T-cell (primary cell): ENCODE data around the gene ZKSCAN1. TPM values are rescaled to one million over a fixed set of nuclear protein-coding genes. Genes with fewer than 3 reads are reported as not detected.
A peak's percentile ranks its signal among the peaks of the same experiment; 100 is the strongest.
"Not testable (repeated sequence)": the region's sequence is repeated elsewhere in the genome, so short reads cannot be mapped to it uniquely, and the experiment has no call there.

ENCODE experiments used
- ATAC-seq, 4 experiments: fragments of 200-7000 bp in 3 of 4; fragments of 150-1000 bp in 1 of 4; cut with Tn5 transposase; replicated peaks in 1 of 4; 1 replicate in 3 of 4; 2 replicates in 1 of 4; pipeline ENCODE4 v1.10.0; 2021; ENCODE audit warnings: moderate library complexity in 3 of 4, mild to moderate bottlenecking in 2 of 4, moderate number of reproducible peaks in 1 of 4
- CTCF ChIA-PET, 2 donors: fragments of 300-600 bp; sonication (Branson Sonifier 250); formaldehyde crosslinking; loops; one replicate each; lab custom pipeline; 2022; ENCODE audit warnings: antibody characterized with exemption in 2 of 2; lab: Charles Lee
- POLR2A ChIA-PET, 2 donors: fragments of 300-600 bp; sonication (Branson Sonifier 250); formaldehyde crosslinking; loops; one replicate each; lab custom pipeline; 2022; ENCODE audit warnings: antibody characterized with exemption in 2 of 2; lab: Charles Lee
- DNase-seq, 35 experiments: peaks; one replicate each; pipeline versions ENCODE4 v3.0.0 to v3.0.0-alpha.2; 2013 to 2023
- H3K27ac ChIP-seq: one replicate; pipeline ENCODE4 v1.5.1; 2013; ENCODE audit warnings: low read length
- H3K27me3 ChIP-seq, 2 experiments: replicated peaks in 1 of 2; 1 replicate in 1 of 2; 2 replicates in 1 of 2; pipeline versions ENCODE4 v1.6.1 to v1.7.0; 2013; ENCODE audit warnings: low read length in 1 of 2, mixed read lengths in 1 of 2; ENCODE audit not compliant: control insufficient read depth in 2 of 2, insufficient read depth in 2 of 2; ENCODE audit errors: extremely low read depth in 1 of 2
- H3K36me3 ChIP-seq, 2 donors: 1 replicate in 1 of 2; 2 replicates in 1 of 2; pipeline versions ENCODE4 v1.6.1 to v1.7.0; 2013; ENCODE audit warnings: low read length in 1 of 2; ENCODE audit not compliant: control insufficient read depth in 2 of 2, insufficient read depth in 1 of 2; ENCODE audit errors: extremely low read depth in 1 of 2
- H3K4me1 ChIP-seq, 2 experiments: 1 replicate in 1 of 2; 2 replicates in 1 of 2; pipeline versions ENCODE4 v1.6.1 to v1.7.0; 2013; ENCODE audit warnings: low read length in 2 of 2, mixed read lengths in 1 of 2; ENCODE audit not compliant: insufficient read depth in 2 of 2, control insufficient read depth in 1 of 2; ENCODE audit errors: extremely low read depth in 1 of 2
- H3K4me3 ChIP-seq, 2 donors: 1 replicate in 1 of 2; 2 replicates in 1 of 2; pipeline versions ENCODE4 v1.5.1 to v1.7.0; 2013; ENCODE audit warnings: mild to moderate bottlenecking in 2 of 2, low read length in 1 of 2, moderate library complexity in 1 of 2; ENCODE audit not compliant: control insufficient read depth in 1 of 2; ENCODE audit errors: extremely low read depth in 1 of 2
- H3K9me3 ChIP-seq: 2 replicates; pipeline ENCODE4 v1.7.0; 2013
- H3K27ac Mint-ChIP-seq, 2 donors: one replicate each; pipeline ENCODE4 v1.8.0; 2020 to 2021; ENCODE audit warnings: mild to moderate bottlenecking in 2 of 2, mixed read lengths in 2 of 2
- H3K27me3 Mint-ChIP-seq, 2 donors: one replicate each; pipeline ENCODE4 v1.8.0; 2021 to 2022; ENCODE audit warnings: mixed read lengths in 2 of 2
- H3K36me3 Mint-ChIP-seq: one replicate; pipeline ENCODE4 v1.8.0; 2021; ENCODE audit warnings: mixed read lengths
- H3K4me1 Mint-ChIP-seq, 3 donors: one replicate each; pipeline ENCODE4 v1.8.0; 2020 to 2022; ENCODE audit warnings: mixed read lengths in 3 of 3, mild to moderate bottlenecking in 1 of 3
- H3K4me3 Mint-ChIP-seq, 3 donors: one replicate each; pipeline ENCODE4 v1.8.0; 2020 to 2022; ENCODE audit warnings: mild to moderate bottlenecking in 3 of 3, mixed read lengths in 3 of 3, moderate library complexity in 3 of 3
- H3K9me3 Mint-ChIP-seq, 3 donors: one replicate each; pipeline ENCODE4 v1.8.0; 2020 to 2022; ENCODE audit warnings: mixed read lengths in 3 of 3
- WGBS: methylation state at CpG from one replicate; pipeline ENCODE4 v1.1.5; 2013; ENCODE audit warnings: missing lambda C conversion rate; ENCODE audit not compliant: insufficient coverage; 5-methylcytosine and 5-hydroxymethylcytosine counted together
- total RNA-seq, 35 experiments: library from RNA in 6 of 35; stranded (reverse) in 6 of 35; fragments of 120-200 nt in 1 of 35; gene quantifications; one replicate each; pipeline versions ENCODE4 v1.2.1 to v1.2.4 and lab custom pipeline; 2013 to 2026

Gene ZKSCAN1
- total RNA-seq, 5 donors from 2014 or later (not counting 1 experiment from before 2014, with no cell fraction given), result 60.7 to 94.0 (median 86.8) TPM

DNA sequence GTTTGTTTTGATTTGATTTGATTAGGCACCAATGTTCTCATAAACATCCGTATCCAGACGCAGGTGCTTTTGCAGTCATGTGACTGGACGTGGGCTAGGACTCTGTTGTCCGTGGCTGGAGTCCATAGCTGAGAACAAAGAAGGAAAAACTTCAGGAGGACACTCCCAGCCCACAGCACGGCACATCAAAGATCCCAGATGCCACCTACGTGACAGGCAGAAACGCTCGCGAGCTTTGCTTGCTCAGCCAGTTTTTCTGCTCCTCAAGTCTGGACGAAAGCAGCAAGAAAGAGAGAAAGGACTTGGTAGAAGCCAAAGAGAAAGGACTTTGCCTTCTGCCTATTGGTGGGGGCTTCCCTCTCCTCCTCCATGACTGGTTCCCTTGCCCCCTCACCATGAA lies 6.9 kb upstream of the ZKSCAN1 start:
- DNase-seq (no peak), ATAC-seq (no peak)
- ChIA-PET POLR2A (interaction anchor here in 1 of 2 donors (0.7 kb wide), 1 partner anchor 31 kb away, joined by 3 read pairs; no protein-coding TSS in a partner anchor), CTCF (interaction anchor here in 1 of 2 donors (0.6 kb wide), 1 partner anchor 485 kb away, joined by 3 read pairs; no protein-coding TSS in a partner anchor)
- 40% methylated on average over 4 of the region's 10 CpGs for WGBS
- H3K9me3 Mint-ChIP-seq, result no peaks in the 10 kb centered on the region
- H3K4me3 Mint-ChIP-seq, result no peak overlapping the region
- H3K27me3 Mint-ChIP-seq, result peaks cover 5 to 9% of the 10 kb centered on the region in 2 donors
- no peak overlapping the region for H3K4me3 ChIP-seq
- no peaks in the 10 kb centered on the region for H3K36me3 ChIP-seq
- H3K4me1 ChIP-seq, result no peaks in the 10 kb centered on the region
- no peak overlapping the region for H3K27ac Mint-ChIP-seq
- no peaks in the 10 kb centered on the region for H3K9me3 ChIP-seq
- H3K27ac ChIP-seq, result no peak overlapping the region
- peaks cover 0 to 20% of the 10 kb centered on the region in 2 experiments for H3K27me3 ChIP-seq
- peaks cover 0 to 6% (median 4%) of the 10 kb centered on the region in 3 donors for H3K4me1 Mint-ChIP-seq
- no peaks in the 10 kb centered on the region for H3K36me3 Mint-ChIP-seq

DNA sequence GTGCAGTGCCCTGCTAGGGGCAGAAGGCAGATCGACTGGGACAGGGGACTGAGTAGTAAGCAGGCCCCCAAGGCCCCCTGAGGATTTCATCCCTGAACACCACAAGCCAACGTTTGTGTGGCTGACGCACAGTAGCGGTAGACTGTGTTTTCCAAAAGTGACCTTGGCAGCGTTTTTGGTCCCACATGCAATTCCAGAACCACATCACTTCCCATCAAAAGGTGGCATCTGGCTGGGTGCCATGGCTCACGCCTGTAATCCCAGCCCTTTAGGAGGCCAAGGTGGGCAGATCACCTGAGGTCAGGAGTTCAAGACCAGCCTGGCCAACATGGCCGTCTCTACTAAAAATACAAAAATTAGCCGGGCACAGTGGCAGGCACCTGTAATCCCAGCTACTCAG lies 5.4 kb upstream of the ZKSCAN1 start:
- H3K9me3 ChIP-seq, H3K36me3 Mint-ChIP-seq, H3K9me3 Mint-ChIP-seq, H3K4me3 Mint-ChIP-seq, H3K4me1 Mint-ChIP-seq, H3K27ac Mint-ChIP-seq, H3K4me1 ChIP-seq, H3K4me3 ChIP-seq, DNase-seq, H3K36me3 ChIP-seq, ATAC-seq, H3K27me3 Mint-ChIP-seq, H3K27ac ChIP-seq: not testable (repeated sequence)
- ChIA-PET POLR2A (interaction anchor here in 1 of 2 donors (0.6 kb wide), 1 partner anchor 22 kb away, joined by 8 read pairs; no protein-coding TSS in a partner anchor), CTCF (interaction anchor here in 1 of 2 donors (0.7 kb wide), 1 partner anchor 93 kb away, joined by 3 read pairs; no protein-coding TSS in a partner anchor)
- H3K27me3 ChIP-seq, result peaks cover 0 to 20% of the 10 kb centered on the region in 2 experiments
- WGBS, result 88% methylated on average over 8 of the region's 8 CpGs

DNA sequence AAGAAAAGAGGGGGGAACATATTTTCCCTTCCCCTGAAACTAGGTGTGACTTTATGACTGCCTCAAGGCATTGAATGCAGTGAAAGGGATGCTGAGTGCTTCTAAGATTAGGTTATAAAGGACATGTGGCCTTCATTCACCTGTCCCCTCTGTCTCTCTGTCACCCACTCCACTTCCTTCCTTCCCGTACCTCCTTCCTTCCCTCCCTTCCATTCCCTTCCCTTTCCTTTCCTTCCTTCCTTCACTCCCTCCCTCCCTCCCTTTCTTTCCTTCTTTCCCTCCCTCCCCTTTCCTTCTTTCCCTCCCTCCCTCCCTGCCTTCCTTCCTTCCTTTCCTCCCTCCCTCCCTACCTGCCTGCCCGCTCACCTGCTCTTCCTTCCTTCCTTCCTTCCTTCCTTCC lies 4.5 kb upstream of the ZKSCAN1 start:
- Mint-ChIP-seq H3K27ac (no peak overlapping the region), H3K36me3 (no peaks in the 10 kb centered on the region), H3K9me3 (no peaks in the 10 kb centered on the region), H3K4me3 (no peak overlapping the region), H3K4me1 (peaks cover 5 to 13% (median 10%) of the 10 kb centered on the region in 3 donors), H3K27me3 (peaks cover 0 to 9% of the 10 kb centered on the region in 2 donors)
- WGBS, result 55% methylated on average over 2 of the region's 2 CpGs
- H3K27ac ChIP-seq, result no peak overlapping the region
- H3K9me3 ChIP-seq, result no peaks in the 10 kb centered on the region
- no peak overlapping the region for H3K4me3 ChIP-seq
- ChIA-PET POLR2A (no interaction called here), CTCF (interaction anchor here in 1 of 2 donors (0.7 kb wide), 1 partner anchor 107 kb away, joined by 4 read pairs; no protein-coding TSS in a partner anchor)
- H3K27me3 ChIP-seq, result peaks cover 0 to 17% of the 10 kb centered on the region in 2 experiments
- no peak for ATAC-seq
- H3K36me3 ChIP-seq, result no peaks in the 10 kb centered on the region
- peaks cover 2 to 11% of the 10 kb centered on the region in 2 experiments for H3K4me1 ChIP-seq
- DNase-seq, result no peak

DNA sequence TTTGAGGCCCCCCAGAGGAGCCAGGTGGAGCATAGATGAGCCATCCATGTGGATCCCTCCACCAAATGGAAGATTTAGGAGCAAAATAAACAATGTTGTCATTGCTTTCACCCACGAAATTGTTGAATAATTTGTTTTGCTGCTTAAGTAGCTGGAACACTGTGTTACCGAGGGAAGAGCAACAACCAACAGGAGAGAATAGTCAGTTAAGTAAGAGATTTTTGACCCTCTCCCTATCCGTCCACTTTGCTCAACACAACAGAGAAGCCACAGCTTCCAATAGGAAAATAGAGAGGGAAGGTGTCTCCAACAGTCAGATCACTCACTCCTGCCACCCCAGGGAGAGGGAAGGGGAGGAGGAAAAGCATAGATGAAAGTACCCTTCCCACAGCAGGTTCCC lies 3.9 kb upstream of the ZKSCAN1 start:
- no peak overlapping the region for H3K27ac Mint-ChIP-seq
- no peak overlapping the region for H3K4me3 Mint-ChIP-seq
- H3K27me3 Mint-ChIP-seq, result peaks cover 0 to 9% of the 10 kb centered on the region in 2 donors
- no peak overlapping the region for H3K4me3 ChIP-seq
- no peak for ATAC-seq
- no peaks in the 10 kb centered on the region for H3K36me3 Mint-ChIP-seq
- no peaks in the 10 kb centered on the region for H3K9me3 Mint-ChIP-seq
- POLR2A ChIA-PET, result no interaction called here
- WGBS, result no CpG with 5 or more reads among the region's 3 CpGs
- peaks cover 11 to 19% (median 16%) of the 10 kb centered on the region in 3 donors for H3K4me1 Mint-ChIP-seq
- H3K9me3 ChIP-seq, result no peaks in the 10 kb centered on the region
- no peak overlapping the region for H3K27ac ChIP-seq
- CTCF ChIA-PET, result no interaction called here
- H3K36me3 ChIP-seq, result no peaks in the 10 kb centered on the region
- peaks cover 0 to 17% of the 10 kb centered on the region in 2 experiments for H3K27me3 ChIP-seq
- H3K4me1 ChIP-seq, result peaks cover 7 to 17% of the 10 kb centered on the region in 2 experiments
- DNase-seq, result no peak

DNA sequence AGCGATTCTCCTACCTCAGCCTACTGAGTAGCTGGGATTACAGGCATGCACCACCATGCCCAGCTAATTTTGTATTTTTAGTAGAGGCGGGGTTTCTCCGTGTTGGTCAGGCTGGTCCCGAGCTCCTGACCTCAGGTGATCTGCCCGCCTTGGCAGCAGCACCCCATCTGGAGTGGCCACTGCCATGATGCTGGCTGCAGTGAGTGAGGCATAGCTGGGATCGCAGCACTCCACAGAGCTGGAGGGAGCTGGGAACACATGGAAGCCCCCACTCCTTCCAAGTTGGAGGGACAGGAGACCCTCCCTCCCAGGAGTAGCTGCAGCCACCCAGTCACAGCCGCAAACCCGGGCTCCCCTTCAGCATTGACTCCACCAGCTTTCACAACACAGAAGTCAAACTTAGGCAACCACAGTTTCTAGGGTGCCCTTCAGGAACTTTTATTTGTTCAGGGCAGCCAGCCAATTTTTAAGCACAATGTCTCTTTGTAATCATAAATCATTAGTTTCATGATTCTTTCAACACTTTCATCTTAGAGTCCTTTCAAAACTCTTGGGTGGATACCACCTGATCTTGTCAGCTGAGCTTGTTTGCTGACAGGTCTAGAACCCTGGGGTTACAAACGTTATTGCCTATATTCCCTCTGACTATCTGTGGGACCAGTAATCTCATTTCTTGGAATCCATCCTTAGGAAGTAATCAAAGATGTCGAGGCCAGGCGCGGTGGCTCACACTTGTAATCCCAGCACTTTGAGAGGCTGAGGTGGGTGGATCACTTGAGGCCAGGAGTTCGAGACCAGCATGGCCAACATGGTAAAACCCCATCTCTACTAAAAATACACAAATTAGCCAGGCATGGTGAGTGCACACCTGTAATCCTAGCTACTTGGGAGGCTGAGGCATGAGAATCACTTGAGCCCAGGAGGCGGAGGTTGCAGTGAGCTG lies 2.7 kb upstream of the ZKSCAN1 start:
- not testable (repeated sequence) for H3K4me3 ChIP-seq, H3K9me3 Mint-ChIP-seq, H3K27ac ChIP-seq, ATAC-seq, H3K4me3 Mint-ChIP-seq, H3K27me3 Mint-ChIP-seq, H3K9me3 ChIP-seq, H3K36me3 Mint-ChIP-seq, DNase-seq, H3K36me3 ChIP-seq
- CTCF ChIA-PET, result interaction anchor here in 1 of 2 donors (0.5 to 1.1 kb wide), 2 partner anchors 9 to 17 kb away, joined by 3 read pairs; no protein-coding TSS in a partner anchor
- peak overlapping the region in 1 of 2 donors; percentile 39 for H3K27ac Mint-ChIP-seq
- H3K4me1 Mint-ChIP-seq, result peaks cover 15 to 29% (median 25%) of the 10 kb centered on the region in 3 donors
- POLR2A ChIA-PET, result interaction anchor here (0.5 to 0.6 kb wide), 3 partner anchors 10 to 71 kb away, joined by 3 to 7 read pairs (median 4); no protein-coding TSS in a partner anchor
- WGBS, result 72% methylated on average over 6 of the region's 14 CpGs
- Histone ChIP-seq H3K27me3 (peaks cover 0 to 17% of the 10 kb centered on the region in 2 experiments), H3K4me1 (peaks cover 10 to 23% of the 10 kb centered on the region in 2 experiments)

DNA sequence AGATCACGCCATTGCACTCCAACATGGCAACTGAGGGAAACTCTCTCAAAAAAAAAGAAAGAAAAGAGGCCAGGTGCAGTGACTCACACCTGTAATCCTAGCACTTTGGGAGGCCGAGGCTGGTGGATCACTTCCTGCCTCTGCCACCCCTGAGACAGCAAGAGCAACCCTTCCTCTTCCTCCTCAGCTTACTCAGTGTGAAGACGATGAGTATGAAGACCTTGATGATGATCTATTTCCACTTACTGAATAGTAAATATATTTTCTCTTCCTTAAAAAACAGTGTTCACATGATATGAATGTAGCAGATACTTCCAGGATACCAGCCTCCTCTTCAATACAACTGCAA lies 2.1 kb upstream of the ZKSCAN1 start:
- H3K36me3 ChIP-seq, result no peaks in the 10 kb centered on the region
- H3K4me3 ChIP-seq, result no peak overlapping the region
- Mint-ChIP-seq H3K36me3 (peaks cover 4% of the 10 kb centered on the region), H3K27ac (peak overlapping the region; percentile 39 to 48), H3K27me3 (peaks cover 0 to 3% of the 10 kb centered on the region in 2 donors), H3K9me3 (no peaks in the 10 kb centered on the region), H3K4me1 (peaks cover 20 to 34% (median 30%) of the 10 kb centered on the region in 3 donors), H3K4me3 (no peak overlapping the region)
- ChIA-PET CTCF (no interaction called here), POLR2A (interaction anchor here in 1 of 2 donors (0.6 kb wide), 1 partner anchor 70 kb away, joined by 4 read pairs; no protein-coding TSS in a partner anchor)
- no peaks in the 10 kb centered on the region for H3K9me3 ChIP-seq
- DNase-seq (no peak), ATAC-seq (peak in 2 of 4 experiments; percentile 18 to 23)
- H3K27ac ChIP-seq, result no peak overlapping the region
- WGBS, result no CpG with 5 or more reads among the region's 3 CpGs
- peaks cover 0 to 17% of the 10 kb centered on the region in 2 experiments for H3K27me3 ChIP-seq
- H3K4me1 ChIP-seq, result peaks cover 10 to 23% of the 10 kb centered on the region in 2 experiments
